ENCODE measurements around the gene CA10. TPM values are rescaled to one million over a fixed set of nuclear protein-coding genes. Genes with fewer than 3 reads are reported as not detected.

Gene CA10
- total RNA-seq, 6 experiments from 2014 or later, result not detected

DNA sequence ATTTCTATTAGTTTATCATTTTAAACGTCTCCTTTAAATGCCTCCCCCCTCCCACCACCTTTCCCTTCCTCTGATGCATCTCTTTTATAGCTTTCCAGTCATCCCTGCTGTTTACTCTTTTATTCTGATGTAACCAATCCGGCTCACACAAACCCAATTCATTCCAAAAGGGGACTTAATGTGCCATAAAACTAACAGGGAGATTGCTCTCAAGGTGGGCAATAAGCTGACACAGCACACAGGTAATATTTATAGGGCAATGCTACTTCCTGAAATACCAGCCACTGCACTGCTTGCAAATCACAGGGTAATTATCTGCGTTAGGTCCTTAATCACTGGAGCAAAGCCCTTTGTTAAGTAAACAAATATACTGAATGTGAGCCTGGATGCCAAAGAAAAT is 23.3 kb upstream of the CA10 start:
- H3K4me1 Mint-ChIP-seq (ENCODE audit: low read depth), result no peaks in the 10 kb centered on the region
- H3K27me3 Mint-ChIP-seq (ENCODE audit: insufficient read depth), result no peaks in the 10 kb centered on the region; the same call in 1 of the 2 replicates
- no peaks in the 10 kb centered on the region for H3K36me3 Mint-ChIP-seq (ENCODE audit: low read depth)
- DNase-seq, result no peak
- H3K9me3 Mint-ChIP-seq, result peaks cover 28% of the 10 kb centered on the region
- no peak overlapping the region for H3K27ac Mint-ChIP-seq
- H3K4me3 Mint-ChIP-seq, result no peak overlapping the region
- TF ChIP-seq, protein P1, sequence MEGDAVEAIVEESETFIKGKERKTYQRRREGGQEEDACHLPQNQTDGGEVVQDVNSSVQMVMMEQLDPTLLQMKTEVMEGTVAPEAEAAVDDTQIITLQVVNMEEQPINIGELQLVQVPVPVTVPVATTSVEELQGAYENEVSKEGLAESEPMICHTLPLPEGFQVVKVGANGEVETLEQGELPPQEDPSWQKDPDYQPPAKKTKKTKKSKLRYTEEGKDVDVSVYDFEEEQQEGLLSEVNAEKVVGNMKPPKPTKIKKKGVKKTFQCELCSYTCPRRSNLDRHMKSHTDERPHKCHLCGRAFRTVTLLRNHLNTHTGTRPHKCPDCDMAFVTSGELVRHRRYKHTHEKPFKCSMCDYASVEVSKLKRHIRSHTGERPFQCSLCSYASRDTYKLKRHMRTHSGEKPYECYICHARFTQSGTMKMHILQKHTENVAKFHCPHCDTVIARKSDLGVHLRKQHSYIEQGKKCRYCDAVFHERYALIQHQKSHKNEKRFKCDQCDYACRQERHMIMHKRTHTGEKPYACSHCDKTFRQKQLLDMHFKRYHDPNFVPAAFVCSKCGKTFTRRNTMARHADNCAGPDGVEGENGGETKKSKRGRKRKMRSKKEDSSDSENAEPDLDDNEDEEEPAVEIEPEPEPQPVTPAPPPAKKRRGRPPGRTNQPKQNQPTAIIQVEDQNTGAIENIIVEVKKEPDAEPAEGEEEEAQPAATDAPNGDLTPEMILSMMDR (IDR thresholded peaks at IDR 0.05), result no peak

DNA sequence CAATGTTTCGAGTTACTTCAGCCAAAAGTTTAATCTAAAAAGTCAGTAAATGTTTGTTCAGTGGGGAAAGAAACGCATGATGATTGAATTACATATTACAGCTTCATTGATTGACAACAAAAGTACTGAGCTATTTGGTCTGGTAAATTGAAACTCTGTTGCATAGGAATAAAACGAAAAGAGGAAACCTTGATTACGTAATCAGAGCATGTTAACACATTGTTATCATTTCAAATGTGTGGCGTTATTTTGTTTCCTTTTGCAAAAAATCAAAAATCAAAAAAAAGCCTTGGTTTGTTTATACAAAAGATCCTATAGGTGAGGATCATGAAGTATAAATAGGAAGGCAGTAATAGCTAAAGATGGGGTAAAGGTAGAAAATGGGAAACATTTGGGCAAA is 19.5 kb upstream of the CA10 start:
- H3K36me3 Mint-ChIP-seq (ENCODE audit: low read depth), result no peaks in the 10 kb centered on the region
- DNase-seq, result no peak
- no peak overlapping the region for H3K27ac Mint-ChIP-seq
- no peaks in the 10 kb centered on the region for H3K4me1 Mint-ChIP-seq (ENCODE audit: low read depth)
- no peak overlapping the region for H3K4me3 Mint-ChIP-seq
- peaks cover 14% of the 10 kb centered on the region for H3K9me3 Mint-ChIP-seq
- no peaks in the 10 kb centered on the region for H3K27me3 Mint-ChIP-seq (ENCODE audit: insufficient read depth)
- TF ChIP-seq, protein P1 (IDR thresholded peaks at IDR 0.05), result no peak

DNA sequence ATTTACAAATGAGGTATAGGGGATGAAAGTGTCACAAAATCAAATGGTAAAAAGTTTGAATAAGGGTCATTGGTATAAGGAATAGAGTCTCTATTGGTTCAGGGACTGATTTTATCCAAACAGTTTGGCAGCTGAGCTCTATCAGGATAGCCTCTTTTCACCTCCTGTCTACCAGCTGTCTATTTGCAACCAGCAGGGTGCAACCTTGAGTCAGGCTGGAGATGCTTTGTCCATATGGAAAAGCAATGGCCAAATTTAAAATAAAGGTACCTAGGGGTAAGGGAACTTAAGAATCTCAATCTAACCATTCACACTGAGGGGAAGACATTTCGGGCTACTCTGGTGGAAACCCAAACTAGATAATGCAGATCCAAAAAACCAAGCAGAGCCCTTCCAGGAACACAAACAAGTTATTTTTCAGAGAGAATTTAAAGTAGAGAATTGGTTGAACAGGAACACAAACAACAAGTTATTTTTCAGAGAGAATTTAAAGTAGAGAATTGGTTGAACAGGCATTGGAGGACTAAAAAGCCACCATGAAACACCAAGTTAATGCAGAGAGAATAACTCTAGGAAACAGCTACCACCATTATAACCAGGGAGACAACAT is 12.6 kb upstream of the CA10 start:
- Mint-ChIP-seq H3K4me1 (ENCODE audit: low read depth) (no peaks in the 10 kb centered on the region), H3K27ac (no peak overlapping the region), H3K36me3 (ENCODE audit: low read depth) (no peaks in the 10 kb centered on the region), H3K27me3 (ENCODE audit: insufficient read depth) (no peaks in the 10 kb centered on the region; the same call in none of the 2 replicates), H3K4me3 (no peak overlapping the region), H3K9me3 (peaks cover 16% of the 10 kb centered on the region)
- no peak for DNase-seq
- TF ChIP-seq, protein P1 (IDR thresholded peaks at IDR 0.05), result peak; percentile 58

DNA sequence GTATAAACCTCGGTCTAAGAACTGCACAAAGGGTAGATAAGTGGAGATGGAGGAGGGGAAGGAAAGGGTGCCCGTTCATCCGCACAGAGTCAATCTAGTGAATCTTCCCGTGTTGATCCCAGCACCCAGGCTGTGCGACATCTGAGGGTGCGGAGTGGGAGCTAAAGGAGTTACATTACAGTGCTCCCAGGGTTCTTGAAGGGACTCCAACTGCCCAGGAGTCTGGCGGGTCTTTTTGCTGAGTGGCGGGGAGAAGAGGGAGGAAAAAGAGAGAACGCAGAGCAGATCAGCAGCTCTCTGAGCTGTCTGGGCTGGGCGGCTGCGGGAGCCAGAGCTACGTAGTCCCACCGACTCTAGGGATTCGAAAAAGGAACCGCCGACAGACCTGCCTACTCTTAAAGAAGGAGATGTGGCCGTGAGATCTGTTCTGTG is 1.6 kb upstream of the CA10 start:
- Mint-ChIP-seq H3K9me3 (peaks cover 35% of the 10 kb centered on the region), H3K4me3 (no peak overlapping the region), H3K36me3 (ENCODE audit: low read depth) (0 out of 2 replicates have a peak, but pooled peaks cover 6% of the 10 kb centered on the region), H3K4me1 (ENCODE audit: low read depth) (no peaks in the 10 kb centered on the region), H3K27me3 (ENCODE audit: insufficient read depth) (no peaks in the 10 kb centered on the region), H3K27ac (no peak overlapping the region)
- TF ChIP-seq, protein P1 (IDR thresholded peaks at IDR 0.05), result no peak
- no peak for DNase-seq

DNA sequence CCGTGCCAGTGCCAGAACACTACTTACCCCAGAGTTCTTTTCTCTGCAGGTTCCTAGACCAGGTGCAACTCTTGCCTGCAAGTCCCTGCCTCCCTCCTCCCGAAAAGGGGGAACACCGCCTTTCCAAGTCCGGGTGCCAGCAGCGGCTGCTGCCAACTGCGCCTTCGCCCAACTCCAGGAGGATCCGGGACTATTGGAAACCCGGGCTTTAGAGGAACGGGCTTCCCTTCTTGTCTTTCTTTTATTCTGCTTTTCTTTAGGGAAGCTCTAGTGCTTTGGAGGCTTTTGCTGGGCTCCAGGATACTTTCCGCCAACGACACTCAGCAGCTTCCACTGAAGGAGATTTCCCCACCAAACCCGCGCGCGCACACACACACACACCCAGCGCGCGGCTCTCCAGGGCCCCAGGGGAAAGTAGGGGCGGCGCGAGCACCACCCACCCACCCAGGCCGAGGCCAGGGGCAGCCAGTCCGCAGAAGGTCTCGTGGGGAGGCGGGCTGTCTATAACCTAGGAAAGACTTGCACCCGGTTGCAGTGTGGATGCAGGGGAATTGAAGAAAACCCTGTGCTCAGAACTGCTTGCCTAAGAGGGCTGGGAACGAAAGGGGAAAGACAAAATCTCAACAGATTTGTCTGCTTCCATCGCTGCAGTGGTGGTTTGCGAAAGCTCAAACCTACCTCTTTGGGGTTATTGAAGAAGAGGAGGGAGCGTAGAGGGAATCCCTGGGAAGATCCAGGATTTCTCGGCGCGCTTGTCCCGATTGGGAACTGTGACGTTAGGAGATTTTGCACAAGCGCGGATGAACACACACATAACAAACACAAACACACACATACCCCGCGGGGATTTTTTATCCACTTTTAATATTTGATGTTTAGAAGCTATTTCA is 977 bp upstream of the CA10 start:
- TF ChIP-seq, protein P1 (IDR thresholded peaks at IDR 0.05), result no peak
- Mint-ChIP-seq H3K9me3 (peaks cover 37% of the 10 kb centered on the region), H3K4me3 (no peak overlapping the region), H3K4me1 (ENCODE audit: low read depth) (no peaks in the 10 kb centered on the region), H3K27ac (no peak overlapping the region), H3K27me3 (ENCODE audit: insufficient read depth) (no peaks in the 10 kb centered on the region), H3K36me3 (ENCODE audit: low read depth) (0 out of 2 replicates have a peak, but pooled peaks cover 6% of the 10 kb centered on the region)
- no peak for DNase-seq
